Glutamatergic neuron (in vitro differentiated cells): ENCODE measurements around the gene ASCC3. TPM values are rescaled to one million over a fixed set of nuclear protein-coding genes. Genes with fewer than 3 reads are reported as not detected.

ENCODE experiments used
- DNase-seq: peaks from one replicate; pipeline ENCODE4 v3.0.0; 2022
- H3K27ac Mint-ChIP-seq: one replicate; pipeline ENCODE4 v1.8.0; 2020; ENCODE audit warnings: mild to moderate bottlenecking, mixed read lengths, inconsistent platforms; ENCODE audit not compliant: unreplicated experiment
- H3K27me3 Mint-ChIP-seq: one replicate; pipeline ENCODE4 v1.8.0; 2020; ENCODE audit warnings: mild to moderate bottlenecking, moderate library complexity, mixed read lengths, inconsistent platforms; ENCODE audit not compliant: unreplicated experiment
- H3K36me3 Mint-ChIP-seq: one replicate; pipeline ENCODE4 v1.8.0; 2020; ENCODE audit warnings: mild to moderate bottlenecking, mixed read lengths, inconsistent platforms; ENCODE audit not compliant: unreplicated experiment
- H3K4me1 Mint-ChIP-seq: one replicate; pipeline ENCODE4 v1.8.0; 2020; ENCODE audit warnings: mild to moderate bottlenecking, low read depth, mixed read lengths, inconsistent platforms; ENCODE audit not compliant: unreplicated experiment
- H3K4me3 Mint-ChIP-seq: one replicate; pipeline ENCODE4 v1.8.0; 2020; ENCODE audit warnings: mild to moderate bottlenecking, mixed read lengths, inconsistent platforms; ENCODE audit not compliant: unreplicated experiment
- H3K9me3 Mint-ChIP-seq: one replicate; pipeline ENCODE4 v1.8.0; 2020; ENCODE audit warnings: mild to moderate bottlenecking, moderate library complexity, mixed read lengths, inconsistent platforms; ENCODE audit not compliant: unreplicated experiment
- total RNA-seq: library from RNA; stranded (reverse); fragmentation: NEBNext Ultra II Directional; extraction: Animal tissue kit (Norgen Biotek cat#: 25700); gene quantifications from one replicate; pipeline ENCODE4 v1.2.1, GENCODE V29; 2021; ENCODE audit not compliant: unreplicated experiment
- TF ChIP-seq, protein P1 (sequence below): fragments of 200-600 bp; sonication (generic); IDR thresholded peaks from one replicate; pipeline ENCODE4 v1.5.0; 2021; ENCODE audit not compliant: partially characterized antibody, unreplicated experiment

The ASCC3 gene
- total RNA-seq, 1 donor from 2014 or later, result 49.6 TPM

DNA sequence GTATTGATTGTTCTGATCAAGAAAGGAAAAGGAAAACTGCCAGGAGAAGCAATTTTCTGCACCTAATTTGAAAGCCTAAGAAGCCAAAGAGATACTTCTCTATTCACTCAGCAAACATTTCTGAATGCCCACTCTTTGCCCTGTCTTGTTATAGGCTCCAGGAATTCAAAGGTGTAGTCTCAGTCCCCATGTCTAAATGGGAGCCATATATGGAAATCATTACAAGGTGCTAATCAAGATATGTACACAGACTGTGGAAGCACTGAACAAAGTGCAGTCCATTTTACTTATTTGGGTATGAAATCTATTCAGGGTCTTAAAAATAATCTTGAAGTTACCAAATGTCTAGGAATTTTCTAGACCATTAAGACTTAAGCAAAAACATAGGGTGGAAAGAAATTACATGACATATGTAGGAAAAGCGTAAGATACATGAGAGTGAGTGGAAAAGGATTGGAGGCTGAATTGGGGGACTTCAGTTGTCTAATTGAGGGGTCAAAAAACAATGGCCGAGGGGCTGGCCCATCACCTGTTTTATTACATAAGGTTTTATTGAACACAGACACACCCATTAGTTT, 39.0 kb upstream of the ASCC3 start:
- TF ChIP-seq, protein P1, sequence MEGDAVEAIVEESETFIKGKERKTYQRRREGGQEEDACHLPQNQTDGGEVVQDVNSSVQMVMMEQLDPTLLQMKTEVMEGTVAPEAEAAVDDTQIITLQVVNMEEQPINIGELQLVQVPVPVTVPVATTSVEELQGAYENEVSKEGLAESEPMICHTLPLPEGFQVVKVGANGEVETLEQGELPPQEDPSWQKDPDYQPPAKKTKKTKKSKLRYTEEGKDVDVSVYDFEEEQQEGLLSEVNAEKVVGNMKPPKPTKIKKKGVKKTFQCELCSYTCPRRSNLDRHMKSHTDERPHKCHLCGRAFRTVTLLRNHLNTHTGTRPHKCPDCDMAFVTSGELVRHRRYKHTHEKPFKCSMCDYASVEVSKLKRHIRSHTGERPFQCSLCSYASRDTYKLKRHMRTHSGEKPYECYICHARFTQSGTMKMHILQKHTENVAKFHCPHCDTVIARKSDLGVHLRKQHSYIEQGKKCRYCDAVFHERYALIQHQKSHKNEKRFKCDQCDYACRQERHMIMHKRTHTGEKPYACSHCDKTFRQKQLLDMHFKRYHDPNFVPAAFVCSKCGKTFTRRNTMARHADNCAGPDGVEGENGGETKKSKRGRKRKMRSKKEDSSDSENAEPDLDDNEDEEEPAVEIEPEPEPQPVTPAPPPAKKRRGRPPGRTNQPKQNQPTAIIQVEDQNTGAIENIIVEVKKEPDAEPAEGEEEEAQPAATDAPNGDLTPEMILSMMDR, result no peak
- H3K36me3 Mint-ChIP-seq, result no peaks in the 10 kb centered on the region
- H3K4me3 Mint-ChIP-seq, result no peak overlapping the region
- H3K27ac Mint-ChIP-seq, result no peak overlapping the region
- H3K4me1 Mint-ChIP-seq, result no peaks in the 10 kb centered on the region
- DNase-seq, result no peak
- no peaks in the 10 kb centered on the region for H3K9me3 Mint-ChIP-seq
- no peaks in the 10 kb centered on the region for H3K27me3 Mint-ChIP-seq

DNA sequence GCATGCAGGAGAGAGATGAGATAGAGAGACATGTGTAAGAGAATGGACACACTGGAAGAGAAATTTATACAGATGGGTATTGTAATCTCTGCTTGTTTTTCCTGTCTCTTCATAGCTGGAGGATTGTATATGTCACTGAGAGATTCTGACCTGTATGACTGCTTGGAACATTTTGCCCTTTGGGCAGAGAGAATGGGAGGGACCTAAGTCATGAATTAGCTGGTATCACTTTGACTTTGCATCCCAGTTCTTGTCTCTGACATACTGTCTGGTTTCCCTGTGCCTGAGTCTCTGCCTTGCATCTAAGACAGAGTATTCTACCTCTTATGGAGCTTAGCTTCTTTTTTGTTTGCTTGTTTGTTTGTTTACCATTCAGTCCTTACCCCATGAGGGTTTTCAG, 37.0 kb upstream of the ASCC3 start:
- Mint-ChIP-seq H3K27me3 (no peaks in the 10 kb centered on the region), H3K9me3 (no peaks in the 10 kb centered on the region), H3K27ac (no peak overlapping the region), H3K4me3 (no peak overlapping the region), H3K4me1 (no peaks in the 10 kb centered on the region), H3K36me3 (no peaks in the 10 kb centered on the region)
- DNase-seq, result no peak
- TF ChIP-seq, protein P1, result no peak

DNA sequence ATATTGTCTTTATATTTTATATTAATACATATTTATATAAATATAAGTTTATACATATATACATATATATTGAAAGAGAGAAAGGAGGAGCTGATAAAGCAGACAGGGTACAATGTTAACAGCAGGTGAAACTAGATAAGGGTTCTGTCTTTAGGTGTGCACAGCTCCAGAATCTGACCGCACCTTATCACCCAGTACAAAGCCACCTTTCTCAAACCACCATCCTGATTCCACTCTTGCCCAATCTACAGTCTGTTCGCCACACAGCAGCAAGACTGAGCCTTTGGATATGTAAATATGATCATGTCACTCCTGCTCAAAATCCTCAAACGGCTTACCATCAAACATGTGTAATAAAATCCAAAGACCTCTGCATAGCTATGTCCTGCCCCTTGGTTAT, 34.7 kb upstream of the ASCC3 start:
- no peak overlapping the region for H3K4me3 Mint-ChIP-seq
- no peak overlapping the region for H3K27ac Mint-ChIP-seq
- H3K27me3 Mint-ChIP-seq, result no peaks in the 10 kb centered on the region
- H3K36me3 Mint-ChIP-seq, result no peaks in the 10 kb centered on the region
- H3K9me3 Mint-ChIP-seq, result no peaks in the 10 kb centered on the region
- no peak for DNase-seq
- H3K4me1 Mint-ChIP-seq, result no peaks in the 10 kb centered on the region
- TF ChIP-seq, protein P1, result no peak

DNA sequence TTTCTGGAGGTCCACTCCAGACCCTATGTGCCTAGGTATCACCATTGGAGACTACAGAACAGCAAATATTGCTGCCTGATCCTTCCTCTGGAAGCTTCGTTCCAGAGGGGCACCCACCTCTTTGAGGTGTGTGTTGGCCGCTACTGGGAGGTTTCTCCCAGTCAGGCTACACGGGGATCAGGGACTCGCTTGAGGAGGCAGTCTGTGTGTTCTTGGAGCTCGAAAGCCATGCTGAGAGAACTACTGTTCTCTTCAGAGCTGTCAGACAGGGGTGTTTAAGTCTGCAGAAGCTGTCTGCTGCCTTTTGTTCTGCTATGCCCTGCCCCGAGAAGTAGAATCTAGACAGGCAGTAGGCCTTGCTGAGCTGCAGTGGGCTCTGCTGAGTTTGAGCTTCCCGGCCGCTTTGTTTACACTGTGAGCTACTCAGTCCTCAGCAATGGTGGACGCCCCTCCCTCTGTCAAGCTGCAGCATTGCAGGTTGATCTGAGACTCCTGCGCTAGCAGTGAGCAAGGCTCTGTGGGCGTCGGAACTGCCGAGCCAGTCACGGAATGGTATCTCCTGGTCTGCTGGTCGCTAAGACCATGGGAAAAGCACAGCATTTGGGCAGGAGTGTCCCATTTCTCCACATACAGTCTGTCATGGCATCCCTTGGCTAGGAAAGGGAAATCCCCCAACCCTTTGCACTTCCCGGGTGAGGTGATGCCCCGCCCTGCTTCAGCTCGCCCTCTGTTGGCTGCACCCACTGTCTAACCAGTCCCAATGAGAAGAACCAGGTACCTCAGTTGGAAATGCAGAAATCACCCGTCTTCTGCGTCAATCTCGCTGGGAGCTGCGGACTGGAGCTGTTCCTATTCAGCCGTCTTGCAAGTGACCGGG, 32.5 kb upstream of the ASCC3 start:
- H3K4me3 Mint-ChIP-seq, result no peak overlapping the region
- no peaks in the 10 kb centered on the region for H3K9me3 Mint-ChIP-seq
- no peaks in the 10 kb centered on the region for H3K4me1 Mint-ChIP-seq
- DNase-seq, result no peak
- no peak overlapping the region for H3K27ac Mint-ChIP-seq
- H3K36me3 Mint-ChIP-seq, result no peaks in the 10 kb centered on the region
- TF ChIP-seq, protein P1, result no peak
- no peaks in the 10 kb centered on the region for H3K27me3 Mint-ChIP-seq

DNA sequence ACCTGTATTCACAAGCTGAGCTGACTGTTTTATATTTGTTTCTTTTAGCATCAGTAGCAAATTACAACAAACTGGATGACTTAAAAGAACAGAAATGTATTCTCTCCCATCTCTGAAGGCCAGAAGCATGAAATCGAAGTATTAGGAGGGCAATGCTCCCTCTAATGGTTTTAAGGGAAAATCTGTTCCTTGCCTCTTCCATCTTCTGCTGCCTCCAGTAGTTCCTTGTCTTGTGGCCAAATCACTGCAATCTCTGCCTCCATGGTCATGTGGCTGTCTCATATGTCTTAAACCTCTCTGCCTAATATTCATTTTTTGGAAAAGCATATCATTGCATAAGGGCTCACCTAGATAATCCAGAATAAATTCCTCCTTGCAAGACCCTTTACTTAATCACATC, 25.2 kb upstream of the ASCC3 start:
- H3K4me1 Mint-ChIP-seq, result no peaks in the 10 kb centered on the region
- DNase-seq, result no peak
- no peaks in the 10 kb centered on the region for H3K9me3 Mint-ChIP-seq
- no peaks in the 10 kb centered on the region for H3K36me3 Mint-ChIP-seq
- H3K4me3 Mint-ChIP-seq, result no peak overlapping the region
- H3K27ac Mint-ChIP-seq, result no peak overlapping the region
- H3K27me3 Mint-ChIP-seq, result no peaks in the 10 kb centered on the region
- TF ChIP-seq, protein P1, result no peak
